ENCODE results near the gene HNRNPA1.
A peak's percentile ranks its signal among the peaks of the same experiment; 100 is the strongest.

The HNRNPA1 gene

GRCh38 chr12:54296393-54297099 lies 16.0 kb downstream of the HNRNPA1 start:
- Histone ChIP-seq H3K27ac (peak overlapping the region in 9 of 11 experiments; percentile 39 to 100 (median 98); a peak in 18 of 22 replicates), H3K4me1 (peaks cover 39 to 93% (median 85%) of the 10 kb centered on the region in 10 experiments), H3K36me3 (peaks cover 0 to 86% (median 45%) of the 10 kb centered on the region in 11 experiments; a peak in 20 of 22 replicates), H3K4me2 (peak overlapping the region in 10 of 11 experiments; percentile 28 to 99 (median 96); a peak in 20 of 22 replicates), H3K9ac (peak overlapping the region; percentile 13 to 96 (median 81); a peak in 18 of 22 replicates), H3K9me3 (replicated peaks in 1 of 11) (no peaks in the 10 kb centered on the region), H4K20me1 (peaks cover 0 to 61% (median 21%) of the 10 kb centered on the region in 11 experiments; a peak in 13 of 22 replicates), H3K4me3 (peak overlapping the region in 7 of 10 experiments; percentile 8 to 98 (median 84); a peak in 10 of 20 replicates), H3K27me3 (no peaks in the 10 kb centered on the region)
- TF ChIP-seq Cebpa-rat (IDR thresholded peaks at IDR 0.05): no peak

- no peak for TF ChIP-seq Cebpa-rat (IDR thresholded peaks at IDR 0.05)
- Histone ChIP-seq H3K27ac (peak overlapping the region in 9 of 11 experiments; percentile 94 to 100 (median 98); a peak in 18 of 22 replicates), H3K27me3 (no peaks in the 10 kb centered on the region), H3K36me3 (peaks cover 0 to 63% (median 21%) of the 10 kb centered on the region in 11 experiments; a peak in 14 of 22 replicates), H3K9me3 (replicated peaks in 1 of 11) (no peaks in the 10 kb centered on the region), H3K4me3 (peak overlapping the region in 9 of 10 experiments; percentile 56 to 98 (median 76); a peak in 16 of 20 replicates), H3K9ac (peak overlapping the region; percentile 76 to 96 (median 87); a peak in 19 of 22 replicates), H3K4me2 (peak overlapping the region; percentile 92 to 99 (median 96)), H4K20me1 (peaks cover 0 to 38% (median 0%) of the 10 kb centered on the region in 11 experiments; a peak in 9 of 22 replicates), H3K4me1 (peaks cover 63 to 97% (median 89%) of the 10 kb centered on the region in 10 experiments)
Measured at GRCh38 chr12:54298904-54299303, 18.4 kb downstream of the HNRNPA1 start.

- Histone ChIP-seq H3K36me3 (peaks cover 0 to 55% (median 14%) of the 10 kb centered on the region in 11 experiments; a peak in 13 of 22 replicates), H3K27ac (peak overlapping the region in 10 of 11 experiments; percentile 65 to 100 (median 98); a peak in 21 of 22 replicates), H3K4me2 (peak overlapping the region; percentile 92 to 99 (median 96)), H4K20me1 (peaks cover 0 to 30% (median 0%) of the 10 kb centered on the region in 11 experiments; a peak in 9 of 22 replicates), H3K27me3 (no peaks in the 10 kb centered on the region), H3K4me3 (peak overlapping the region; percentile 40 to 98 (median 75)), H3K9me3 (replicated peaks in 1 of 11) (no peaks in the 10 kb centered on the region), H3K9ac (peak overlapping the region; percentile 76 to 96 (median 87); a peak in 21 of 22 replicates), H3K4me1 (peaks cover 68 to 94% (median 88%) of the 10 kb centered on the region in 10 experiments)
- no peak for TF ChIP-seq Cebpa-rat (IDR thresholded peaks at IDR 0.05)
Measured at GRCh38 chr12:54299515-54300224, 19.1 kb downstream of the HNRNPA1 start.

- no peaks in the 10 kb centered on the region for H3K9me3 ChIP-seq (replicated peaks in 1 of 11)
- H3K4me2 ChIP-seq: peak overlapping the region; percentile 92 to 99 (median 96)
- peak overlapping the region; percentile 76 to 96 (median 87); a peak in 21 of 22 replicates for H3K9ac ChIP-seq
- 0 out of 22 replicates have a peak, but pooled peaks of 1 of the 11 experiments have one; percentile 7 for TF ChIP-seq Cebpa-rat (IDR thresholded peaks at IDR 0.05)
- H3K27ac ChIP-seq: peak overlapping the region; percentile 46 to 100 (median 98); a peak in 21 of 22 replicates
- peaks cover 74 to 94% (median 88%) of the 10 kb centered on the region in 10 experiments for H3K4me1 ChIP-seq
- H3K36me3 ChIP-seq: peaks cover 0 to 49% (median 7%) of the 10 kb centered on the region in 11 experiments; a peak in 12 of 22 replicates
- no peaks in the 10 kb centered on the region for H3K27me3 ChIP-seq
- H3K4me3 ChIP-seq: peak overlapping the region; percentile 40 to 98 (median 75)
- H4K20me1 ChIP-seq: peaks cover 0 to 24% (median 0%) of the 10 kb centered on the region in 11 experiments; a peak in 9 of 22 replicates
Measured at GRCh38 chr12:54300225-54300731, 19.8 kb downstream of the HNRNPA1 start.

- H3K4me1 ChIP-seq: peaks cover 80 to 95% (median 90%) of the 10 kb centered on the region in 10 experiments
- H3K4me2 ChIP-seq: peak within 1 kb of the TSS; percentile 92 to 99 (median 96)
- H4K20me1 ChIP-seq: peaks cover 0 to 18% (median 0%) of the 10 kb centered on the region in 11 experiments; a peak in 9 of 22 replicates
- no peak for TF ChIP-seq Cebpa-rat (IDR thresholded peaks at IDR 0.05)
- peaks cover 0 to 43% (median 1%) of the 10 kb centered on the region in 11 experiments; a peak in 11 of 22 replicates for H3K36me3 ChIP-seq
- H3K9me3 ChIP-seq (replicated peaks in 1 of 11): no peaks in the 10 kb centered on the region
- peak within 1 kb of the TSS; percentile 76 to 96 (median 87) for H3K9ac ChIP-seq
- H3K27ac ChIP-seq: peak within 1 kb of the TSS; percentile 46 to 100 (median 98); a peak in 21 of 22 replicates
- H3K4me3 ChIP-seq: peak within 1 kb of the TSS; percentile 40 to 98 (median 75)
- H3K27me3 ChIP-seq: no peaks in the 10 kb centered on the region
Measured at GRCh38 chr12:54300732-54301427, 20.4 kb downstream of the HNRNPA1 start, which contains the start of gene NFE2. Gene NFE2, minus strand, starts transcription at chr12:54301015. Its CDS starts 5,767 bp downstream, at chr12:54295248.

- peak overlapping the region; percentile 92 to 99 (median 96) for H3K4me2 ChIP-seq
- H4K20me1 ChIP-seq: peaks cover 0 to 12% (median 0%) of the 10 kb centered on the region in 11 experiments; a peak in 7 of 22 replicates
- no peaks in the 10 kb centered on the region for H3K27me3 ChIP-seq
- peak overlapping the region; percentile 76 to 96 (median 87) for H3K9ac ChIP-seq
- peaks cover 0 to 37% (median 0%) of the 10 kb centered on the region in 11 experiments; a peak in 9 of 22 replicates for H3K36me3 ChIP-seq
- TF ChIP-seq Cebpa-rat (IDR thresholded peaks at IDR 0.05): no peak
- peaks cover 80 to 96% (median 90%) of the 10 kb centered on the region in 10 experiments for H3K4me1 ChIP-seq
- peak overlapping the region in 9 of 10 experiments; percentile 56 to 98 (median 76); a peak in 18 of 20 replicates for H3K4me3 ChIP-seq
- H3K27ac ChIP-seq: peak overlapping the region; percentile 46 to 100 (median 98); a peak in 21 of 22 replicates
- H3K9me3 ChIP-seq (replicated peaks in 1 of 11): no peaks in the 10 kb centered on the region
Measured at GRCh38 chr12:54301428-54302048, 21.0 kb downstream of the HNRNPA1 start.

- Histone ChIP-seq H4K20me1 (no peaks in the 10 kb centered on the region), H3K27ac (peak overlapping the region; percentile 46 to 100 (median 98); a peak in 21 of 22 replicates)
Measured at GRCh38 chr12:54303640-54304039, 23.1 kb downstream of the HNRNPA1 start.

More at GRCh38 chr12:54303640-54304039, 23.1 kb downstream of the HNRNPA1 start:
- H3K9me3 ChIP-seq (replicated peaks in 1 of 11): no peaks in the 10 kb centered on the region
- H3K4me1 ChIP-seq: peaks cover 81 to 94% (median 90%) of the 10 kb centered on the region in 10 experiments
- peaks cover 0 to 16% (median 0%) of the 10 kb centered on the region in 11 experiments; a peak in 7 of 22 replicates for H3K36me3 ChIP-seq
- no peak for TF ChIP-seq Cebpa-rat (IDR thresholded peaks at IDR 0.05)
- H3K4me3 ChIP-seq: peak overlapping the region in 6 of 10 experiments; percentile 9 to 98 (median 80); a peak in 8 of 20 replicates
- peak overlapping the region; percentile 85 to 99 (median 96) for H3K4me2 ChIP-seq
- peak overlapping the region in 10 of 11 experiments; percentile 61 to 96 (median 89); a peak in 20 of 22 replicates for H3K9ac ChIP-seq
- no peaks in the 10 kb centered on the region for H3K27me3 ChIP-seq

All from BLaER1 treated with 17β-estradiol and CSF1 and Interleukin-3, amounts not matched to agents 10 nM and 100 nM (cell line).